HAP-1 (cell line): ENCODE results near the gene KIFC3.
"Not testable (repeated sequence)": the region's sequence is repeated elsewhere in the genome, so short reads cannot be mapped to it uniquely, and the experiment has no call there.

Source experiments
- DNase-seq, 2 experiments: peaks; one replicate each; pipeline ENCODE4 v3.0.0-alpha.2; 2016 to 2020; ENCODE audit warnings: low spot score in 2 of 2
- H3K27me3 ChIP-seq: fragments of 250-450 bp; sonication (Bioruptor Pico); 2 replicates; pipeline ENCODE4 v1.5.1; 2020; ENCODE audit warnings: low read depth, mild to moderate bottlenecking, moderate library complexity
- H3K36me3 ChIP-seq: fragments of 250-450 bp; sonication (Bioruptor Pico); replicated peaks from 2 replicates; pipeline ENCODE4 v1.5.1; 2020; ENCODE audit warnings: mild to moderate bottlenecking
- H3K4me1 ChIP-seq: fragments of 250-450 bp; sonication (Bioruptor Pico); 2 replicates; pipeline ENCODE4 v1.5.1; 2020; ENCODE audit warnings: mild to moderate bottlenecking
- H3K4me3 ChIP-seq: fragments of 250-450 bp; sonication (Bioruptor Pico); 2 replicates; pipeline ENCODE4 v1.5.1; 2020; ENCODE audit warnings: mild to moderate bottlenecking, moderate library complexity
- H3K9me3 ChIP-seq: fragments of 250-450 bp; sonication (Bioruptor Pico); 2 replicates; pipeline ENCODE4 v1.5.1; 2020; ENCODE audit warnings: mild to moderate bottlenecking, moderate library complexity
- in situ Hi-C: fragments of 300-500 bp; cut with MboI; formaldehyde crosslinking; loops from 3 replicates; pipeline ENCODE4 v1.14.3; 2020; ENCODE audit warnings: low sequenced_read_pairs, inconsistent platforms, mixed read lengths

The KIFC3 gene

GRCh38 chr16:57781741-57782606 is 20.3 kb downstream of the KIFC3 start:
- no peak overlapping the region for H3K4me3 ChIP-seq
- no peaks in the 10 kb centered on the region for H3K36me3 ChIP-seq
- no peaks in the 10 kb centered on the region for H3K27me3 ChIP-seq
- no peaks in the 10 kb centered on the region for H3K9me3 ChIP-seq
- DNase-seq: no peak
- in situ Hi-C loops: no loop called here
- H3K4me1 ChIP-seq: no peaks in the 10 kb centered on the region; the same call in 1 of the 2 replicates

DNA sequence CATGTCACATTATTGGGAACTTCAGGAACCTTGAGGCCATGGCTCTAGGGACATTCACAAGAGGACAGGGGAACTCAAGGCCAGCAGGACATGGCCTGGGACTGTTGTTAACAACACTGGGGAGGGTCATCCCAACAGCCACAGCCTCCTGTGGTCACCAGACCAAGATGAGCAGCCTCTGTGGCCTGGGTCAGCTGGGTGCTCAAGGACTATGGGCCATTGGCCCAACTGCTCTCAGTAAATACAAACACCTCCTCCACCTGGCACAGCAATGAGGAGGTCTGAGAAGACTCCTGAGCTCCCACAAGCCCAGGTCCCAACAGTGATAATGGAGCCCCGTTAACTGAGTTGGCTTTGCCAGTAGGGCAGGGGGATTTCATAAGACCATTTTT is 20.9 kb downstream of the KIFC3 start:
- H3K4me1 ChIP-seq: no peaks in the 10 kb centered on the region; the same call in 1 of the 2 replicates
- H3K36me3 ChIP-seq: no peaks in the 10 kb centered on the region
- in situ Hi-C loops: no loop called here

DNA sequence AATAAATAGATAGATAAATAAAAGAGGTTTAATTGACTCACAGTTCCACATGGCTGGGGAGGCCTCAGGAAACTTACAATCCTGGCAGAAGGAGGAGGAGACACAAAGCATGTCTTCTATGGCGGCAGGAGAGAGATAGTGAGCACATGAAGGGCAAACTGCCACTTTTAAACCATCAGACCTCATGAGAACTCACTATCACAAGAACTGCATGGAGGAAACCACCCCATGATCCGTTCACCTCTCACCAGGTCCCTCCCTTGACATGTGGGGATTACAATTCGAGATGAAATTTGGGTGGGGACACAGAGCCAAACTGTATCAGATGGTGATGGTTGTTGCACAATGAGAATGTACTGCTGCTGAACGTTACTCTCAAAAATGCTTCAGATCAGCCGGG is 22.5 kb downstream of the KIFC3 start:
- DNase-seq, in situ Hi-C loops, H3K36me3 ChIP-seq, H3K27me3 ChIP-seq, H3K4me1 ChIP-seq, H3K9me3 ChIP-seq, H3K4me3 ChIP-seq: not testable (repeated sequence)

More for the DNA sequence above, 20.9 kb downstream of the KIFC3 start:
- no peaks in the 10 kb centered on the region for H3K9me3 ChIP-seq
- H3K4me3 ChIP-seq: no peak overlapping the region
- H3K27me3 ChIP-seq: no peaks in the 10 kb centered on the region
- no peak for DNase-seq

GRCh38 chr16:57778658-57779057 is 23.6 kb downstream of the KIFC3 start:
- H3K4me3 ChIP-seq: no peak overlapping the region
- H3K9me3 ChIP-seq: no peaks in the 10 kb centered on the region
- in situ Hi-C loops: no loop called here
- no peak for DNase-seq
- H3K4me1 ChIP-seq: no peaks in the 10 kb centered on the region; the same call in 1 of the 2 replicates
- no peaks in the 10 kb centered on the region for H3K27me3 ChIP-seq
- no peaks in the 10 kb centered on the region for H3K36me3 ChIP-seq

DNA sequence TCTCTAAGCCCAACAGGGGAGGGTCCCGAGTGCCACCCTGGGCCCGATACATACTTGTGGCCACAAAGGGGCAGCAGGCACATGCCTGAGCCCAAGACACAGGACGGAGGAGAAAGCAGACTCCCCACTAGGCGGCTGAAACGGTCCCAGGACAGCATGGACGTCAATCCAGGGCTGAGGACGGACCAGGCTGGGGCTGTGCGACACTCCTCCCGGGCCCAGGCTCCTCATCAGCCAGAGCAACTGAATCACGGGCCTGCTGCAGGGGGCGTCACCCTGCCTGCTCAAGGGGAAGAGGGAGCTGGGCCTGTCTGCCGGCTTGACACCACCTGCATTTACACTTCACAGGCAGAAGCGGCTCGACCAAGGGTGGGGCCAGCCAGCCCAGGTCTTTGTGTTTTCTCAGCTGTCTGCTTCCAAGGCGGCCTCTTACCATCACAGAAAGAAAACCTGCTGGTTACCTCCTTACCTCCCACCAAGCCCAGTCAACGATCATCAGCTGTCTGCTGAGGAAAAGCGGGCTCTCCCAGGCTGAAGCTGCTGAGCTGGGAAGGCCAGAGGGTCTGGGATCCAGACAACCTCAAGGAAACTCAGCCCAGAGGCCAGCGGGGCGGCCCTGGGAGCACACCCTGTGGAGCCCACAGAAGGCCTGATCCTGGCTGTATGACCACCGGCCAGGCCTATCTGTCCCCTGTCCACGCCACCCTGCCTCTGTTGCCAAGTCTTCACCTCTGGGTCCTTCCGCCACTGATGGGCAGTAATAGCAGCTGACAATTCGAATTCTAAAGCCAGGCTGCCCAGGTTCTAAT is 26.4 kb downstream of the KIFC3 start:
- no peaks in the 10 kb centered on the region for H3K4me1 ChIP-seq
- DNase-seq: peak; percentile 29 to 74
- no peaks in the 10 kb centered on the region for H3K36me3 ChIP-seq
- no peak overlapping the region for H3K4me3 ChIP-seq
- in situ Hi-C loops: no loop called here
- no peaks in the 10 kb centered on the region for H3K27me3 ChIP-seq
- H3K9me3 ChIP-seq: no peaks in the 10 kb centered on the region

- no peaks in the 10 kb centered on the region for H3K27me3 ChIP-seq
- H3K4me3 ChIP-seq: no peak overlapping the region
- no peaks in the 10 kb centered on the region for H3K4me1 ChIP-seq
- H3K9me3 ChIP-seq: no peaks in the 10 kb centered on the region
- H3K36me3 ChIP-seq: no peaks in the 10 kb centered on the region
- in situ Hi-C loops: no loop called here
- no peak for DNase-seq
Observed at GRCh38 chr16:57774705-57775285, 27.5 kb downstream of the KIFC3 start.

GRCh38 chr16:57773655-57774295 is 28.5 kb downstream of the KIFC3 start:
- Histone ChIP-seq H3K4me3 (no peak overlapping the region), H3K27me3 (no peaks in the 10 kb centered on the region), H3K9me3 (no peaks in the 10 kb centered on the region), H3K36me3 (no peaks in the 10 kb centered on the region), H3K4me1 (no peaks in the 10 kb centered on the region)
- DNase-seq: no peak
- in situ Hi-C loops: no loop called here

DNA sequence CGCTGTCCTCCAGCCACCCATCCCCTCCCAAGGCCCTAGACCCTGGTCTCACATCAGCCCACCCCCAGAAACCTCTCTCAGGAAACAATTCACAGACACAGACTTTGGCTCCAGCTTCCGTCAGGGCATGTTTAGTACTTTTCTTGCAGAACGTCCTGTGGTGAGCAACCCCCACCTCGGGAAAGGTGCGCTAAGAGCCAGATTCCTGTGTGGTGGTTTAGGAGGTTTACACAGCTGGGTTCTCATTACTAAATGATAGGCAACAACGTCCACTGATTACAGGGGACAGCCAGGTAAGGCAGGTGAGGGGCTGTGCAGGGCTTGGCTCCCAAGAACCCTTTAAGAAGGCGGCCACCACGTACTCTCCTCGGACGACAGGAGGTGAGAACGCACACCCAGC is 29.3 kb downstream of the KIFC3 start:
- H3K4me3 ChIP-seq: no peak overlapping the region
- no peaks in the 10 kb centered on the region for H3K36me3 ChIP-seq
- in situ Hi-C loops: no loop called here
- no peak for DNase-seq
- no peaks in the 10 kb centered on the region for H3K27me3 ChIP-seq
- no peaks in the 10 kb centered on the region for H3K9me3 ChIP-seq
- H3K4me1 ChIP-seq: no peaks in the 10 kb centered on the region

GRCh38 chr16:57771141-57771785 is 31.0 kb downstream of the KIFC3 start:
- in situ Hi-C loops: no loop called here
- Histone ChIP-seq H3K4me1 (no peaks in the 10 kb centered on the region), H3K9me3 (no peaks in the 10 kb centered on the region), H3K27me3 (no peaks in the 10 kb centered on the region), H3K4me3 (no peak overlapping the region), H3K36me3 (no peaks in the 10 kb centered on the region)
- DNase-seq: no peak

DNA sequence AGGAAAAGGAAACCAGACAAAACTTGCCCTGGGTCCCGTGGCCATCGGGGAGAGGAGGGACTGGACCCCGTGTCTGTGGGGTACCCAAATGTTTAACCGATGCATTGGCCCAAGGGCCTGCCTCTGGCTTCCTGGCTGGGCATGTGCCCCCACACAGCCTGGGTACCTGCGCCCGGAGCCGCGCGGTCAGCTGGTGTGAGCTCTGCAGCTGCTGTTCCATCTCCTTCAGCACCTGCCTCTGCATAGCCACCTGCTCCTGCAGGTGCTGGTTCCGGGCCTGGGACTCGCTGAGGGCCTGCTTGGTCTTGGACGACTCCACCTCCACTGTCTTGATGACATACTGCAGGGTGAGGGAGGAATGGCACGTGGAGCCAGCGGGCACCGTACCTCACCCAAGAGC is 31.9 kb downstream of the KIFC3 start:
- H3K9me3 ChIP-seq: no peaks in the 10 kb centered on the region
- H3K36me3 ChIP-seq: no peaks in the 10 kb centered on the region
- no peak overlapping the region for H3K4me3 ChIP-seq
- DNase-seq: no peak
- in situ Hi-C loops: no loop called here
- H3K27me3 ChIP-seq: no peaks in the 10 kb centered on the region
- no peaks in the 10 kb centered on the region for H3K4me1 ChIP-seq

DNA sequence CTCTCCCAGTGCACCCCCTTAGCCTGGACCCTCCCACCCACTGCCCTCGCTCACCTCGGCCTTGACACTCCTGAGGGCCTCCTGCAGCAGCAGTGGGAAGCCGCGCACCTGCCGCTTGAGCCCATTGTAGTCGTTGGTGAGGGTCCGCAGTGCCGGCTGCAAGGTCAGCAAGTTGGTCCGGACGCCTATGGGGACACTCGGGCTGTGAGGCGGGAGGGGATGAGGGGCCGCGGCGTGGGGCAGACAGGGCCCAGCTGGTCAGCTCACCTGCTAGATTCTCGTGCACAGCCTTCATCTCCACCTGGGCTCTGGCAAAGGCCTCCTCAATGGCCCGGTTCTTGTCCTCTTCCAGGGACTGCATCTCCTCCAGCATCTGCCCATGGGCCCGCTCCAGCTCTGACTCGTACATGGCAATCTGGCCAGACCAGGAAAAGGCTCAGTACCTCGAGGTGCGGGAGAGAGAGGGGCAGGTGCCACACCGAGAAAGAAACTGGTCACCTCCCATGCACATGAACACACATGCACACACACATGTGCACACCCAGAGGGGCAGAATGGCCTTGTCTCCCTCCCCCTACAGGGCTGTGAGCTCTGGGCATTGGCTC is 32.6 kb downstream of the KIFC3 start:
- in situ Hi-C loops: no loop called here
- no peaks in the 10 kb centered on the region for H3K9me3 ChIP-seq
- DNase-seq: no peak
- H3K4me1 ChIP-seq: no peaks in the 10 kb centered on the region
- no peak overlapping the region for H3K4me3 ChIP-seq
- no peaks in the 10 kb centered on the region for H3K36me3 ChIP-seq
- H3K27me3 ChIP-seq: no peaks in the 10 kb centered on the region

DNA sequence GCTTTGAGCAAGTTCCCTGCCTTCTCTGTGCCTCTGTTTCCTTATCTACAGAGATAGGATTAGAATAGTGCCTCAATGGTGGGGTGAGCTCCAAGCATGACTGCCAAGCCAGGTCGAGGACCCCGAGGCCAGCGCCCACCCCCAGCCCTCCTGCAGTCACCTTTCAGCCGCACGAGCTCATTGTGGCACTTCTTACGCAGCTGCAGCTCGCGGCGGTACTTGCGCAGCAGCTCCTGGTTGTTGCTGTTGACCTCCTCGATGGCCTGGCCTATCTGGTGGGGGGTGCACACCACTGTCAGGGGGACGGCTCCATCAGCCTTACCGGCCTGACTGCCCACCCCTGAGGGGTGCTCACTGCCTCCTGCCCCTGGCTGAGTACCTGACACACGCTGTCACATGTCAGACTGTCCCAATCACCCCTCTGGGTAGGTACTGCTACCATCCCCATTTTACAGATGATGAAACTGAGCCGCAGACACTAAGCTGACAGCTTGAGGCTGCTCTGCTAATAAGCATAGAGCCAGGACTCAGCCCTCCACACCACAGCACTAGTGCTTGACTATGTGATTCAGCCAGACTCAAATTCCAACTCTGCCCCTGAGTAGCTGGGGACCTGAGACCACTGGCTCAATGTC is 35.5 kb downstream of the KIFC3 start:
- in situ Hi-C loops: no loop called here
- Histone ChIP-seq H3K4me1 (no peaks in the 10 kb centered on the region), H3K36me3 (no peaks in the 10 kb centered on the region), H3K9me3 (no peaks in the 10 kb centered on the region), H3K4me3 (no peak overlapping the region), H3K27me3 (no peaks in the 10 kb centered on the region)
- DNase-seq: no peak
